Keratinocyte (primary cell): ENCODE results near the gene GNG3. TPM values are rescaled to one million over a fixed set of nuclear protein-coding genes. Genes with fewer than 3 reads are reported as not detected.

Experiments used
- DNase-seq: peaks from one replicate; pipeline ENCODE4 v3.0.0-alpha.2; 2011; ENCODE audit warnings: low read depth, missing footprints, low spot score
- FAIRE-seq: peaks from 2 replicates; lab custom pipeline; 2011; peaks lifted over from hg19 to GRCh38; lab: Jason Lieb, UNC
- H2AFZ ChIP-seq: 2 replicates; pipeline ENCODE4 v1.6.0; 2012; ENCODE audit warnings: low read length, control low read depth, inconsistent platforms; ENCODE audit not compliant: control insufficient read depth
- H3K27ac ChIP-seq: 2 replicates; pipeline ENCODE4 v1.5.1; 2011; ENCODE audit warnings: low read length; ENCODE audit not compliant: control insufficient read depth, insufficient read depth
- H3K27me3 ChIP-seq: 3 replicates; pipeline ENCODE4 v1.6.0; 2011; ENCODE audit warnings: low read length; ENCODE audit not compliant: control insufficient read depth, insufficient read depth; ENCODE audit errors: extremely low read depth
- H3K36me3 ChIP-seq, 2 experiments: 2 replicates in 1 of 2; 3 replicates in 1 of 2; pipeline ENCODE4 v1.5.1; 2011; ENCODE audit warnings: low read length in 2 of 2, mild to moderate bottlenecking in 1 of 2; ENCODE audit not compliant: control insufficient read depth in 2 of 2, insufficient read depth in 2 of 2; ENCODE audit errors: extremely low read depth in 1 of 2
- H3K4me1 ChIP-seq: 3 replicates; pipeline ENCODE4 v1.5.1; 2011; ENCODE audit warnings: low read length; ENCODE audit not compliant: control insufficient read depth, insufficient read depth; ENCODE audit errors: extremely low read depth
- H3K4me2 ChIP-seq: 3 replicates; pipeline ENCODE4 v1.6.0; 2011; ENCODE audit warnings: low read depth, low read length; ENCODE audit not compliant: control insufficient read depth, insufficient read depth; ENCODE audit errors: extremely low read depth
- H3K4me3 ChIP-seq, 3 experiments: fragments of 200-600 bp in 1 of 3; sonication (generic) in 1 of 3; 2 replicates in 2 of 3; 3 replicates in 1 of 3; pipeline ENCODE4 v1.5.1; 2011 to 2016; ENCODE audit warnings: low read length in 3 of 3, mild to moderate bottlenecking in 3 of 3, control low read depth in 2 of 3, inconsistent platforms in 1 of 3, low read depth in 1 of 3, mixed read lengths in 1 of 3, mixed run types in 1 of 3, moderate library complexity in 1 of 3; ENCODE audit not compliant: control insufficient read depth in 2 of 3, insufficient read depth in 2 of 3; ENCODE audit errors: extremely low read depth in 1 of 3
- H3K79me2 ChIP-seq: 2 replicates; pipeline ENCODE4 v1.6.0; 2012; ENCODE audit warnings: low read length; ENCODE audit not compliant: control insufficient read depth, insufficient read depth
- H3K9ac ChIP-seq: 3 replicates; pipeline ENCODE4 v1.6.0; 2011; ENCODE audit warnings: low read length; ENCODE audit not compliant: control insufficient read depth, insufficient read depth; ENCODE audit errors: extremely low read depth
- H3K9me1 ChIP-seq: 3 replicates; pipeline ENCODE4 v1.6.0; 2011; ENCODE audit warnings: low read length; ENCODE audit not compliant: control insufficient read depth, insufficient read depth; ENCODE audit errors: extremely low read depth
- H3K9me3 ChIP-seq: 2 replicates; pipeline ENCODE4 v1.5.1; 2012; ENCODE audit warnings: low read depth, low read length; ENCODE audit not compliant: control insufficient read depth
- H4K20me1 ChIP-seq: 3 replicates; pipeline ENCODE4 v1.6.0; 2011; ENCODE audit warnings: low read length; ENCODE audit not compliant: control insufficient read depth, insufficient read depth; ENCODE audit errors: extremely low read depth
- CTCF ChIP-seq, 3 experiments: IDR thresholded peaks in 1 of 3; conservative IDR thresholded peaks in 1 of 3; optimal IDR thresholded peaks in 1 of 3; 2 replicates in 2 of 3; 3 replicates in 1 of 3; pipeline versions ENCODE3 to v1.5.1; 2011; ENCODE audit warnings: low read length in 3 of 3, mild to moderate bottlenecking in 3 of 3, moderate library complexity in 2 of 3, control low read depth in 1 of 3, inconsistent platforms in 1 of 3; ENCODE audit not compliant: insufficient read depth in 2 of 3; ENCODE audit errors: extremely low read depth in 1 of 3
- EZH2 ChIP-seq: IDR thresholded peaks from one replicate; pipeline ENCODE4 v1.6.1; 2012; ENCODE audit warnings: inconsistent platforms, mild to moderate bottlenecking, low read length, moderate library complexity
- dilution Hi-C: fragments of 300-500 bp; cut with MboI; formaldehyde crosslinking; loops from one replicate; pipeline ENCODE4 v1.7.0; 2020; ENCODE audit warnings: low sequenced_read_pairs; ENCODE audit not compliant: extremely low pct_ligation_motif_present
- polyA plus RNA-seq, 5 experiments: library from polyadenylated mRNA; depleted of rRNA in 3 of 5; stranded (reverse) in 3 of 5; stranded (forward) in 1 of 5; unstranded in 1 of 5; fragments of >200 nt; gene quantifications; 1 replicate in 1 of 5; 2 replicates in 3 of 5; 3 replicates in 1 of 5; pipeline versions ENCODE4 v1.2.1 to v1.2.3, GENCODE V29; 2011 to 2012; ENCODE audit warnings: missing spikeins in 2 of 5, low read depth in 1 of 5, low replicate concordance in 1 of 5

The GNG3 gene
- polyA plus RNA-seq, 1 donor (not counting 4 experiments of a cell fraction or from before 2014, with no cell fraction given), result not detected

- H3K4me1 ChIP-seq, result peaks cover 19% of the 10 kb centered on the region
Measured at GRCh38 chr11:62712861-62713260, 5.4 kb downstream of the GNG3 start.

GRCh38 chr11:62713343-62713742 lies 5.9 kb downstream of the GNG3 start:
- Histone ChIP-seq H3K4me3 (no peak overlapping the region), H2AFZ (no peak overlapping the region), H3K27me3 (no peaks in the 10 kb centered on the region), H3K4me1 (peaks cover 17% of the 10 kb centered on the region), H3K9me3 (no peaks in the 10 kb centered on the region), H3K4me2 (no peak overlapping the region), H4K20me1 (no peaks in the 10 kb centered on the region), H3K27ac (no peak overlapping the region), H3K9ac (no peak overlapping the region), H3K79me2 (peaks cover 19% of the 10 kb centered on the region), H3K36me3 (peaks cover 26 to 34% of the 10 kb centered on the region in 2 experiments), H3K9me1 (no peaks in the 10 kb centered on the region)
- FAIRE-seq, result no peak
- dilution Hi-C loops, result no loop called here
- DNase-seq, result no peak
- TF ChIP-seq EZH2 (no peak), CTCF (optimal IDR thresholded peaks at IDR 0.05 in 1 of 3, IDR thresholded peaks at IDR 0.05 in 1 of 3, conservative IDR thresholded peaks at IDR 0.05 in 1 of 3; ENCODE audit: extremely low read depth in 1 of 3, insufficient read depth in 2 of 3, low read length in 3 of 3) (no peak)

More at GRCh38 chr11:62712861-62713260, 5.4 kb downstream of the GNG3 start:
- H3K9me1 ChIP-seq, result no peaks in the 10 kb centered on the region
- no peak for TF ChIP-seq EZH2
- TF ChIP-seq CTCF (optimal IDR thresholded peaks at IDR 0.05 in 1 of 3, IDR thresholded peaks at IDR 0.05 in 1 of 3, conservative IDR thresholded peaks at IDR 0.05 in 1 of 3; ENCODE audit: extremely low read depth in 1 of 3, insufficient read depth in 2 of 3, low read length in 3 of 3), result no peak
- dilution Hi-C loops, result no loop called here
- H3K36me3 ChIP-seq, result peaks cover 24 to 34% of the 10 kb centered on the region in 2 experiments
- H3K4me3 ChIP-seq, result no peak overlapping the region
- H3K79me2 ChIP-seq, result peaks cover 19% of the 10 kb centered on the region
- no peak overlapping the region for H2AFZ ChIP-seq
- no peaks in the 10 kb centered on the region for H3K27me3 ChIP-seq
- H4K20me1 ChIP-seq, result no peaks in the 10 kb centered on the region
- H3K27ac ChIP-seq, result no peak overlapping the region
- H3K9me3 ChIP-seq, result no peaks in the 10 kb centered on the region
- DNase-seq (no peak), FAIRE-seq (no peak)
- H3K9ac ChIP-seq, result no peak overlapping the region
- no peak overlapping the region for H3K4me2 ChIP-seq
